Activated T-helper 1 cell treated with anti-CD3 and anti-CD28 coated beads, Interleukin-12 subunit alpha, Interleukin-12 subunit beta, Interleukin-2, Interleukin-4 antibody, amounts not matched to agents 30 ng/mL and 10 ng/mL and 1 ng/mL, durations not matched to agents 14 hours and 24 hours and 36 hours (primary cell): ENCODE results near the gene CD83. TPM values are rescaled to one million over a fixed set of nuclear protein-coding genes. Genes with fewer than 3 reads are reported as not detected.

Source experiments
- DNase-seq: peaks from one replicate; pipeline ENCODE4 v3.0.0; 2021; ENCODE audit warnings: low spot score
- H3K27ac Mint-ChIP-seq: one replicate; pipeline ENCODE4 v1.8.0; 2021; ENCODE audit warnings: mild to moderate bottlenecking, mixed read lengths
- H3K27me3 Mint-ChIP-seq: one replicate; pipeline ENCODE4 v1.8.0; 2022; ENCODE audit warnings: mild to moderate bottlenecking, moderate library complexity, mixed read lengths; ENCODE audit not compliant: insufficient read depth
- H3K36me3 Mint-ChIP-seq: one replicate; pipeline ENCODE4 v1.8.0; 2021; ENCODE audit warnings: low read depth, mixed read lengths
- H3K4me1 Mint-ChIP-seq: one replicate; pipeline ENCODE4 v1.8.0; 2021; ENCODE audit warnings: low read depth, mixed read lengths
- H3K4me3 Mint-ChIP-seq: one replicate; pipeline ENCODE4 v1.8.0; 2021; ENCODE audit warnings: mild to moderate bottlenecking, moderate library complexity, mixed read lengths
- H3K9me3 Mint-ChIP-seq: one replicate; pipeline ENCODE4 v1.8.0; 2021; ENCODE audit warnings: mixed read lengths
- intact Hi-C: fragments of 100-400 bp; cut with micrococcal nuclease; formaldehyde crosslinking; loops from one replicate; pipeline ENCODE4 v1.15.1; 2024
- total RNA-seq: library from RNA; stranded (reverse); gene quantifications from 2 replicates; pipeline ENCODE4 v1.2.3, GENCODE V29; 2022

CD83 gene
- total RNA-seq, 1 donor from 2014 or later = 101 TPM

- DNase-seq = no peak
- Mint-ChIP-seq H3K4me3 (no peak overlapping the region), H3K36me3 (no peaks in the 10 kb centered on the region), H3K4me1 (no peaks in the 10 kb centered on the region), H3K9me3 (peaks cover 21% of the 10 kb centered on the region), H3K27me3 (peaks cover 9% of the 10 kb centered on the region), H3K27ac (no peak overlapping the region)
- intact Hi-C loops = no loop called here
Observed at GRCh38 chr6:14174996-14175395, 57.4 kb downstream of the CD83 start.

DNA sequence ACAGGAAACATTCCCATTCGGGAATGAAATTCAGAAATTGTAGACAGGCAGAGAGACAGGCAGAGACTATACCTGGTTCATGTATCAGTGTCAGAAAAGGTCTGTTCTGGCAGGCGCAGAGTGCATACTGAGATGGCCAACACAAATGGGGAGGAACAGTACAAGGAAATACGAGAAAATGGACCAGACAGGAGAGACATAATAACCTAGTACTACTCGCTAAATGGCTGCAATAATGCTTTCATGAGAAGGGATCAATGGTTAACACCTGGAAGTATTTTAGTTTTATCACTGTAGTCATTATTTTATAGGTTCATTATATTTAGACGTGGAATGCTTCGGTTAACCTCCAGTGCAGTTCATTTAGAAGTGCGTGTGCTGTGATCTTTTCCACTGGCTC, 58.9 kb downstream of the CD83 start:
- Mint-ChIP-seq H3K4me3 (no peak overlapping the region), H3K36me3 (no peaks in the 10 kb centered on the region), H3K27me3 (peaks cover 3% of the 10 kb centered on the region), H3K9me3 (peaks cover 8% of the 10 kb centered on the region), H3K4me1 (no peaks in the 10 kb centered on the region), H3K27ac (no peak overlapping the region)
- intact Hi-C loops = no loop called here
- DNase-seq = no peak

- H3K4me1 Mint-ChIP-seq = no peaks in the 10 kb centered on the region
- peaks cover 3% of the 10 kb centered on the region for H3K27me3 Mint-ChIP-seq
- H3K4me3 Mint-ChIP-seq = no peak overlapping the region
Observed at GRCh38 chr6:14177413-14178082, 60.0 kb downstream of the CD83 start.

GRCh38 chr6:14178083-14178445, 60.5 kb downstream of the CD83 start:
- no peak for DNase-seq
- intact Hi-C loops = no loop called here

More at GRCh38 chr6:14177413-14178082, 60.0 kb downstream of the CD83 start:
- intact Hi-C loops = no loop called here
- Mint-ChIP-seq H3K9me3 (peaks cover 5% of the 10 kb centered on the region), H3K27ac (no peak overlapping the region), H3K36me3 (no peaks in the 10 kb centered on the region)
- DNase-seq = no peak

GRCh38 chr6:14180609-14181008, 63.0 kb downstream of the CD83 start:
- Mint-ChIP-seq H3K27me3 (peaks cover 7% of the 10 kb centered on the region), H3K4me3 (no peak overlapping the region), H3K9me3 (no peaks in the 10 kb centered on the region), H3K36me3 (no peaks in the 10 kb centered on the region), H3K27ac (no peak overlapping the region), H3K4me1 (no peaks in the 10 kb centered on the region)
- intact Hi-C loops = no loop called here
- no peak for DNase-seq

More at GRCh38 chr6:14178083-14178445, 60.5 kb downstream of the CD83 start:
- H3K4me3 Mint-ChIP-seq = no peak overlapping the region
- H3K36me3 Mint-ChIP-seq = no peaks in the 10 kb centered on the region
- peaks cover 3% of the 10 kb centered on the region for H3K27me3 Mint-ChIP-seq
- H3K9me3 Mint-ChIP-seq = peaks cover under 1% of the 10 kb centered on the region
- H3K4me1 Mint-ChIP-seq = no peaks in the 10 kb centered on the region
- no peak overlapping the region for H3K27ac Mint-ChIP-seq

DNA sequence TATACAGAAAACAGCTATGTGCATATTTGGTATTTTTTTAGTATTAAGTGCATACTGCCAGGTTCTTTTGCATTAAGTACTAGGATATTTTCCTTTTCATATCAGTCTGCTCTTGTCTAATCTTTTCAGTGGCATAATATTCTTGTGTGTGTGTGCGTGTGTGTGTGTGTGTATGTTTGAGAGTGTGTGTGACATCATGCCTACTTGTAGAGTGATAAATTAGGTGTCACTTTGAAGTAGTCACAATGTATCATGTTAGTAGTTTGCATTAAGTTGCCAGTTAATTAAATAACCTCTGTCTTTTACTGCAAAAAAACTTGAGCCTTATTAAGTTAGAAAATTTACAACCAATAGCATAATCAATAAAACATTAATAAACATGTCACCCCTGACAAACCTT, 65.3 kb downstream of the CD83 start:
- Mint-ChIP-seq H3K4me3 (no peak overlapping the region), H3K27ac (no peak overlapping the region), H3K9me3 (no peaks in the 10 kb centered on the region), H3K27me3 (peaks cover 7% of the 10 kb centered on the region), H3K4me1 (no peaks in the 10 kb centered on the region), H3K36me3 (no peaks in the 10 kb centered on the region)
- intact Hi-C loops = no loop called here
- DNase-seq = no peak

Other genes starting within 250 kb of the CD83 start
- not detected in 2 replicates for gene RNF182, start 192.8 kb upstream of the CD83 start, total RNA-seq